Breast epithelium (tissue), 3 donors: Measurements from ENCODE around the gene ARL5A.

Source experiments
- POLR2A ChIP-seq: fragments of 450-650 bp; IDR thresholded peaks from one replicate; pipeline ENCODE4 v1.6.1; 2016; ENCODE audit warnings: antibody characterized with exemption, mild to moderate bottlenecking, moderate library complexity
- POLR2AphosphoS5 ChIP-seq, 3 donors: sonication (generic); formaldehyde crosslinking; IDR thresholded peaks; one replicate each; pipeline ENCODE4 v1.6.1; 2017; ENCODE audit warnings: antibody characterized with exemption in 3 of 3

DNA sequence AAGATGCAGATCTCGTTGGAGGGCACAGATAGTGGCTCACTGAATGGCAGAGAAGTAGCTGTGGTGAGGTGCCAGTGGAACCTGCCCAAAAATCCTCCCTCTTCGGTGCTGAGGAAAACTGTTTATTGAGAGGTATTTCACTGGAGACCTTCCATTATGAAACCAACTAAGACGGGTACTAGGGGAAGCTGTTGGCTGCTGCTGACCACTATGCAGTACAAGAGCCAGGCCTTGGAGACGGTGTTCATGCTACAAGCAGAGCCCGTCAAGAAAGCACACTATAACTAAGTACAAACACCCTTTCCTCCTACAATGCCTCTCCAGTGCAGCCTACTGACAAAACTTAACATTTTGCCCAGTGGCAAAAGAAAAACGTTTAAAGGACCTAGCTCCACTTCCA lies 4.6 kb downstream of the ARL5A start:
- no peak for TF ChIP-seq POLR2A
- TF ChIP-seq POLR2AphosphoS5 (IDR thresholded peaks at IDR 0.05), result no peak
